ENCODE measurements around the gene ZNF281.

DNA sequence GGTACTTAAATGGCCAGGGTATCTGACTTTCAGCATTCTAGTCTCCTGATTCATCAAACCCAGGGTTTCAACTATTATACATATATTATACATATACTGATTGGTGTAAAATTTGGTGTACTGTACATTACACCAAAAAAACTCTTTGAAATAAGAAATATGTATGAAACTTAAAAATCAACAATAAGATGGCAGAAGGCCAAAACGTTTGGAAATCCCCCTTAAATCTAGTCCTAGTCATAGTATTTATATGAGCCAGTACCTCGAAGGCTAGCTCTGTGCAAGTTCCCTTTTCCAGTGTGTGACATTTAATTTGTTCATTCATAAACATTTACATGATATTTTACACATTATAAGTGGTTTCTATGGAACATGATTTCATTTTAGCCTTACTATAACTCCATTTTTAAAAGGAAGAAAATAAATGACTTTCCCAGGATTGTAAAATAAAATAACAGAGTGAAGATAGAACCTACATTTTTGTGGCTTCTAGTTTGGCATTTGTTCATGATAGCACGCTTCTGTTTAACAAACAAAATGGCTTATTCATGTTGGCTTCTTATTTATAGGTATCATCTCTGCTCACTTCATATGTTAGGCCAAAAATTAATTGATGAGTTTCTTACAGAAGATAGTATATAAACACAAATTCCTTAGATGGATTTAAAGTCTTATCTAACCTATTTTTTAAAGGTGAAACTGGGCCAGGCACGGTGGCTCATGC lies 18.8 kb upstream of the ZNF281 start:
- TF ChIP-seq, protein P1, sequence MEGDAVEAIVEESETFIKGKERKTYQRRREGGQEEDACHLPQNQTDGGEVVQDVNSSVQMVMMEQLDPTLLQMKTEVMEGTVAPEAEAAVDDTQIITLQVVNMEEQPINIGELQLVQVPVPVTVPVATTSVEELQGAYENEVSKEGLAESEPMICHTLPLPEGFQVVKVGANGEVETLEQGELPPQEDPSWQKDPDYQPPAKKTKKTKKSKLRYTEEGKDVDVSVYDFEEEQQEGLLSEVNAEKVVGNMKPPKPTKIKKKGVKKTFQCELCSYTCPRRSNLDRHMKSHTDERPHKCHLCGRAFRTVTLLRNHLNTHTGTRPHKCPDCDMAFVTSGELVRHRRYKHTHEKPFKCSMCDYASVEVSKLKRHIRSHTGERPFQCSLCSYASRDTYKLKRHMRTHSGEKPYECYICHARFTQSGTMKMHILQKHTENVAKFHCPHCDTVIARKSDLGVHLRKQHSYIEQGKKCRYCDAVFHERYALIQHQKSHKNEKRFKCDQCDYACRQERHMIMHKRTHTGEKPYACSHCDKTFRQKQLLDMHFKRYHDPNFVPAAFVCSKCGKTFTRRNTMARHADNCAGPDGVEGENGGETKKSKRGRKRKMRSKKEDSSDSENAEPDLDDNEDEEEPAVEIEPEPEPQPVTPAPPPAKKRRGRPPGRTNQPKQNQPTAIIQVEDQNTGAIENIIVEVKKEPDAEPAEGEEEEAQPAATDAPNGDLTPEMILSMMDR (conservative IDR thresholded peaks at IDR 0.05; ENCODE audit: low read length), result no peak
- no peak for TF ChIP-seq EZH2phosphoT487 (IDR thresholded peaks at IDR 0.05; ENCODE audit: borderline replicate concordance)

All from Loucy (cell line).